NT2/D1 (cell line): ENCODE results near the gene GZMH.
"Not testable (repeated sequence)": the region's sequence is repeated elsewhere in the genome, so short reads cannot be mapped to it uniquely, and the experiment has no call there.

Experiments
- DNase-seq: peaks from one replicate; pipeline ENCODE4 v3.0.0-alpha.2; 2011; ENCODE audit warnings: low read depth, low spot score
- H3K27me3 ChIP-seq: 2 replicates; pipeline ENCODE4 v1.6.0; 2011; ENCODE audit warnings: mild to moderate bottlenecking; ENCODE audit not compliant: insufficient read length, insufficient read depth
- H3K36me3 ChIP-seq: 2 replicates; pipeline ENCODE4 v1.6.1; 2011; ENCODE audit warnings: mild to moderate bottlenecking, low read length, mixed read lengths; ENCODE audit not compliant: insufficient read depth, insufficient read length
- H3K4me1 ChIP-seq: 2 replicates; pipeline ENCODE4 v1.5.1; 2011; ENCODE audit not compliant: insufficient read depth, insufficient read length
- H3K4me3 ChIP-seq: 2 replicates; pipeline ENCODE4 v1.5.1; 2011; ENCODE audit warnings: low read depth; ENCODE audit not compliant: insufficient read length
- H3K9ac ChIP-seq: 2 replicates; pipeline ENCODE4 v1.6.0; 2011; ENCODE audit warnings: low read depth; ENCODE audit not compliant: insufficient read length
- H3K9me3 ChIP-seq: 2 replicates; pipeline ENCODE4 v1.5.1; 2011; ENCODE audit warnings: mild to moderate bottlenecking, low read length; ENCODE audit not compliant: insufficient read depth
- SUZ12 ChIP-seq: IDR thresholded peaks from 2 replicates; pipeline ENCODE4 v1.6.1; 2011; ENCODE audit not compliant: insufficient read length, insufficient read depth; ENCODE audit errors: extremely low read depth
- YY1 ChIP-seq: IDR thresholded peaks from 2 replicates; pipeline ENCODE4 v1.6.1; 2011; ENCODE audit not compliant: insufficient read length, insufficient read depth
- ZNF274 ChIP-seq: IDR thresholded peaks from 2 replicates; pipeline ENCODE4 v1.6.1; 2011; ENCODE audit warnings: mild to moderate bottlenecking, low read depth, low read length

The GZMH gene

DNA sequence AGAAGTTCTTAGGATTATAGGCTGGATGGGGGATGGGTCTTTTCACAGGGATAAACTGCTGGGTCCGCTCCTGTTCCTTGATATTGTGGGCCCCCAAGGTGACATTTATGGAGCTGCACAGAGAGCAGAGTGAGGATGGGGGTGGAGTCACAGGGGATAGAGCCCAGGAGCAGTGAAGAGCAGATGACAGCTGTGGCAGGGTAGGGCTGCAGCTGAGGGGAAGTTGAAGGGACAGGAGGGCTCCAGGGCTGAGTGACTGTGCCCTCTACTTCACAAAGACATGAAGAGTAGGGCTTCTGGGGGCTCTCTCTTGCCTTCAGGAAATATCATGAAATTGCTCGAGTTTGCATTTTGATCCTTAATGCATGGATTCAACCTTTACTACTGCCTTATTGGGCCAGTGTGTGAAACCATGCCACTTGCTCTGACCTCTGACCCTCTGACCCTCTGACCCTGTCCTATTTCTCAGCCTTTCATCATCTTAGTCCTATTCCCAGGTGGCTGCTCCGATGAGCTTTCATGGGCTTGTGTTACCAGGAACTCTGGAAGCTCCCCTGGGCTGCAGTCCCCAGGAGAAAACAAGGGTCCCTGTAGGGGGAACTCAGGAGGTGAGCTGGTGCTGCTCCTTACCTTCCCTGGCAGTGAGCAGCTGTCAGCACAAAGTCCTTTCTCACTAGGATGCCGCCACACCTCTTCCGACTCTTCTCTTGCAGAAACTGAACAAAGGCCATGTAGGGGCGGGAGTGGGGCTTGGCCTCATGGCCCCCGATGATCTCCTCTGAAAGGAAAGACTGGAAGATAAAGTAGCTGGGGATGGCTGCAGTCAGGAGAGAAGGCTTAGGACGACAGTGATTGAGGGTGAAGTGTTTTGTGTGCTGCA lies 1.6 kb downstream of the GZMH start:
- H3K4me1 ChIP-seq = peaks cover 2% of the 10 kb centered on the region
- no peaks in the 10 kb centered on the region for H3K36me3 ChIP-seq
- no peak overlapping the region for H3K4me3 ChIP-seq
- no peaks in the 10 kb centered on the region for H3K9me3 ChIP-seq
- DNase-seq = no peak
- no peak overlapping the region for H3K9ac ChIP-seq
- TF ChIP-seq ZNF274 (no peak), YY1 (no peak), SUZ12 (no peak)
- no peaks in the 10 kb centered on the region for H3K27me3 ChIP-seq

DNA sequence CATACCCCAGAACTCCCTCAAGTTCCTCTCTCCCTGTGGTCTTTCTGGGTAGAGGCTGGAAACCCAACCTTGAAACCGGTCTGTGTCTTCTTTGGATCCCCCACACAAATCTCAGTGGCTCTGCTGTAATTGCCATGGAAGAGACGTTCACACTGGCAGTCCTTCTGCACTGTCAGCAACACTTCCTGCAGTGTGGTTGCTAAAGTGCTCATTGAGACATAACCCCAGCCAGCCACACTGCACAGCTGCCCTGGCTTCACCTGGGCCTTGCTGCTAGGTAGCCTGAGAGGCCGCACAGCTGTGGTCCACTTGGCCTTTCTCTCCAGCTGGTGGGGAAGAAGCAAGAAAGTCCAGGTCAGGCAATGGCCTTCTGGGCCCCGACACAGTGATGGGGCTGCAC lies 2.4 kb downstream of the GZMH start:
- DNase-seq = no peak
- TF ChIP-seq ZNF274 (no peak), SUZ12 (no peak), YY1 (no peak)
- Histone ChIP-seq H3K9ac (no peak overlapping the region), H3K27me3 (no peaks in the 10 kb centered on the region), H3K4me3 (no peak overlapping the region), H3K4me1 (peaks cover 2% of the 10 kb centered on the region), H3K9me3 (no peaks in the 10 kb centered on the region), H3K36me3 (no peaks in the 10 kb centered on the region)

DNA sequence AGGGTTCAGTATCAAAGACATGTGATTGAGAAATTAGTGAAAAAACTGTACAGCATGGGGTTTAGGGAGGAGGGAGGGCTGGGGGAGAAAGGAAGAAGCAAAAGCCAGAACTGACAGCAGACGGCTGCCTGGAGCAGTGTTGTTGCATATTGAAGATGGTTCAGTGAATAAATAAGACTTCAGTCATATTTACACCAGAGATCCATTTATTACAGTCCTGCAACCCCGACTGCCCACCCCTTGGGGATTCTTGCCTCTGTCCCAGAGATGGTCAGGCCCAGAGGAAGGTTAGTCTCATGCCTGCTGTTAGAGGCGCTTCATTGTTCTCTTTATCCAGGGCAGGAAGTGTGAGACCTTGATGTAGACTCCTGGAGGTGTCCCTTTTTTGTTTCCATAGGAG lies 3.2 kb downstream of the GZMH start:
- Histone ChIP-seq H3K9ac (no peak overlapping the region), H3K27me3 (no peaks in the 10 kb centered on the region), H3K36me3 (no peaks in the 10 kb centered on the region), H3K9me3 (no peaks in the 10 kb centered on the region), H3K4me1 (peaks cover 2% of the 10 kb centered on the region), H3K4me3 (no peak overlapping the region)
- DNase-seq = no peak
- TF ChIP-seq ZNF274 (no peak), SUZ12 (no peak), YY1 (no peak)

DNA sequence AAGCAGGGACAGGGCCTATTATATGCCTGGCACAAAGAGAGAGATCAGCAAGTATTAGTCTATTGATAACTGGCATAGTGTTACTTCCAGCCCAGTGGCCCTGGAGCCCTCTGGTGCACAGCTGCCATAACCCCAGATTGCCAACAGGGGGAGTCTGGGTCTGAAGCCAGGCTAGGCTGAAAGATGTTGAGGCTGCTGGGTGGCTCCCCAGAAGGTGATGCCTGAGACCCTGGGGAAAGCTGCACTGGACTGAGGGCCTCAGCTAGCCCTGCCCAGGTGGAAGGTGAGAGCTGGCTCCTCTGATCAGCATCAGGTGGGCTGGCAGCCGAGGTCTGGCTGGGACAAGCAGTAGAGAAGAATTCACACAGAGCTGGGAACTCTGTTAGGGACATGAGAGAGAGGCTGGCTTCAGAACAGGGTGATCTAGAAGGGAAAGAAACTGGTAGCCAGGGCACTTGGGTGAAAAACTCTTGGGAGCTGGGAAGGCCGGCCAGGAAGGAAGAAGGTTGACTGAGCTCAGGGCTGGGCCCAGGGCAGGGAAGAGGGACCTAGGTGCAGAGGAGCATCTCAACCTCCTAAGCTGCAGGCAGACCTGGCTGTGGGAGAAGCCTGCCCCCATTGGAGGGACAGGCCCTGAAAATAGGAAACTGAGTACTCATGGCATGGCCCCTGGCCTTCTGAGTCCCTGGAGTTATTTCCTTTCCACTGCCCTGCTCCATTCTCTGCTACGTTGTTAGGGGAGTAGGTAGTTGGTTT lies 3.9 kb downstream of the GZMH start:
- DNase-seq = peak; percentile 13
- H3K4me3 ChIP-seq = no peak overlapping the region
- H3K27me3 ChIP-seq = no peaks in the 10 kb centered on the region
- TF ChIP-seq YY1 (no peak), ZNF274 (no peak), SUZ12 (no peak)
- no peak overlapping the region for H3K9ac ChIP-seq
- peaks cover 2% of the 10 kb centered on the region for H3K4me1 ChIP-seq
- H3K36me3 ChIP-seq = no peaks in the 10 kb centered on the region
- no peaks in the 10 kb centered on the region for H3K9me3 ChIP-seq

DNA sequence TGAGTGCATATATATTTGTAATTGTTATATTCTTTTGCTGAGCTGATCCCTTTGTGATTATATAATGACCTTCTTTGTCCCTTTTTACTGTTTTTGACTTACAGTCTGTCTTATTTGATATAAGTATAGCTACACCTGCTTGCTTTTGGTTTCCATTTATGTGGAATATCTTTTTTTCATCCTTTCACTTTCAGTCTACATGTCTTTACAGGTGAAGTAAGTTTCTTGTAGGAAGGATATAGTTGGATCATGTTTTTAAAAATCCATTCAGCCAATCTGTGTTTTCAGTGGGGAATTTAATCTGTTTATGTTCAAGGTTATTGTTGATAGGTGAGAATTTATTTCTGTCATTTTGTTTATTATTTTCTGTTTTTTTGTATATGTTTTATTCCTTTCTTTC lies 12.1 kb downstream of the GZMH start:
- no peaks in the 10 kb centered on the region for H3K27me3 ChIP-seq
- H3K4me3 ChIP-seq = no peak overlapping the region
- DNase-seq = no peak
- H3K9ac ChIP-seq = no peak overlapping the region
- no peaks in the 10 kb centered on the region for H3K36me3 ChIP-seq
- 0 out of 2 replicates have a peak, but pooled peaks cover 3% of the 10 kb centered on the region for H3K9me3 ChIP-seq
- H3K4me1 ChIP-seq = no peaks in the 10 kb centered on the region
- no peak for TF ChIP-seq ZNF274
- no peak for TF ChIP-seq YY1
- TF ChIP-seq SUZ12 = no peak

DNA sequence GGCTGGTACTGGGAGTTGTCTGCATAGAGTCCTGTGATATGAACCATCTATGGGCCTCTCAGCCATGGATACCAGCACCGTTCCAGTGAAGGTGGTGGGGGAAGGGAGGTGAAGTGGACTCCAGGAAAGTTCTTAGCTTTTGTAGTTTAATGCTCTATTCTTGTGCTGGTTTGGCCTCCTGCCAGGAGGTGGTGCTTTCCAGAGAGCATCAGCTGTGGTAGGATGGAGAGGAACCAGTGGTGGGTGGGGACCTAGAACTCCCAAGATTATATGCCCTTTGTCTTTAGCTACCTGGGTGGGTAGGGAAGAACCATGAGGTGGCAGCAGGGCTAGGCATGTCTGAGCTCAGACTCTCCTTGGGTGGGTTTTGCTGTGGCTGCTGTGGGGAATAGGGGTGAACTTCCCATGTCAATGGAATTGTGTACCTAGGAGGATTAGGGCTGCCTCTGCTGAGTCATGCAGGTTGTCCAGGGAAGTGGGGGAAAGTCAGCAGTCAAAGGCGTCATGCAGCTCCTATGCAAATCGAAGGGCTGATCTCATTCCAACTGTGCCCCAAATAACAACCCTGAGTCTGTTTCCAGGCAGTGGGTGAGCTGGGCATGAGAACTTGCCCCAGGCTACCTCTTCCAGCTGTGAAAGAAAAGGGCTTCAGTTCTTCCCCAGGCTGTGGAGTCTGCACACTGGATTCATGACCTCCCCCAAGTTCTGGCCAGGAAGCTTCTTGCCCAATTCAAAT lies 14.2 kb downstream of the GZMH start:
- no peak overlapping the region for H3K4me3 ChIP-seq

DNA sequence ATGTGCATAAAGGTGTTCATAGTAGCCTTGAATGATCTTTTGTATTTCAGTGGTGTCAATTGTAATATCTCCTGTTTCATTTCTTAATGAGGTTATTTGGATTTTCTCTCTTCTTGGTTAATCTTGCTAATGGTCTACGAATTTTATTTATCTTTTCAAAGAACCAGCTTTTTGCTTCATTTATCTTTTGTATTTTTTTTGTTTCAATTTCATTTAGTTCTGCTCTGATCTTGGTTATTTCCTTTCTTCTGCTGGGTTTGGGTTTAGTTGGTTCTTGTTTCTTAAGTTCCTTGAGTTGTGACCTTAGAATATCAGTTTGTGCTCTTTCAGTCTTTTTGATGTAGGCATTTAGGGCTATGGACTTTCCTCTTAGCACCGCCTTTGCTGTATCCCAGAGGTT lies 18.5 kb downstream of the GZMH start:
- not testable (repeated sequence) for H3K27me3 ChIP-seq, H3K36me3 ChIP-seq, DNase-seq, H3K4me3 ChIP-seq, H3K9ac ChIP-seq, H3K9me3 ChIP-seq, H3K4me1 ChIP-seq

More for the DNA sequence above, 14.2 kb downstream of the GZMH start:
- H3K9ac ChIP-seq = no peak overlapping the region
- no peaks in the 10 kb centered on the region for H3K4me1 ChIP-seq
- no peaks in the 10 kb centered on the region for H3K36me3 ChIP-seq
- TF ChIP-seq YY1 = no peak
- TF ChIP-seq ZNF274 = no peak
- no peak for TF ChIP-seq SUZ12
- H3K9me3 ChIP-seq = 0 out of 2 replicates have a peak, but pooled peaks cover 3% of the 10 kb centered on the region
- DNase-seq = peak; percentile 51
- H3K27me3 ChIP-seq = no peaks in the 10 kb centered on the region

DNA sequence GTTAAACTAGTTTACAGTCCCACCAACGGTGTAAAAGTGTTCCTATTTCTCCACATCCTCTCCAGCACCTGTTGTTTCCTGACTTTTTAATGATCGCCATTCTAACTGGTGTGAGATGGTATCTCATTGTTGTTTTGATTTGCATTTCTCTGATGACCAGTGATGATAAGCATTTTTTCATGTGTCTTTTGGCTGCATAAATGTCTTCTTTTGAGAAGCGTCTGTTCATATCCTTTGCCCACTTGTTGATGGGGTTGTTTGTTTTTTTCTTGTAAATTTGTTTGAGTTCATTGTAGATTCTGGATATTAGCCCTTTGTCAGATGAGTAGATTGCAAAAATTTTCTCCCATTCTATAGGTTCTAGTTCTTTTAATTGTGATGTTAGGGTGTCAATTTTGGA lies 25.1 kb downstream of the GZMH start:
- H3K4me3 ChIP-seq, H3K9ac ChIP-seq, H3K36me3 ChIP-seq, DNase-seq, H3K27me3 ChIP-seq, H3K4me1 ChIP-seq, H3K9me3 ChIP-seq: not testable (repeated sequence)
